Peyer's patch (tissue), 4 donors: ENCODE measurements around the gene NEK4. TPM values are rescaled to one million over a fixed set of nuclear protein-coding genes. Genes with fewer than 3 reads are reported as not detected.

Experiments
- DNase-seq, 3 donors: peaks; one replicate each; pipeline ENCODE4 v3.0.0-alpha.2; 2017 to 2019
- H3K27ac ChIP-seq, 4 donors: fragments of 200-600 bp; sonication (generic); one replicate each; pipeline ENCODE4 v1.5.1; 2016 to 2019
- H3K27me3 ChIP-seq, 2 donors: fragments of 200-600 bp; sonication (generic); one replicate each; pipeline ENCODE4 v1.5.1; 2019
- H3K36me3 ChIP-seq, 3 donors: fragments of 200-600 bp; sonication (generic); one replicate each; pipeline ENCODE4 v1.5.1; 2016 to 2019
- H3K4me1 ChIP-seq, 4 donors: fragments of 200-600 bp; sonication (generic); one replicate each; pipeline ENCODE4 v1.5.1; 2016 to 2019
- H3K4me3 ChIP-seq, 4 donors: fragments of 200-600 bp; sonication (generic); 1 replicate in 3 of 4; 2 replicates in 1 of 4; pipeline ENCODE4 v1.5.1; 2016 to 2019; ENCODE audit warnings: mild to moderate bottlenecking in 1 of 4
- H3K9me3 ChIP-seq, 4 donors: fragments of 200-600 bp; sonication (generic); one replicate each; pipeline ENCODE4 v1.5.1; 2016 to 2019; ENCODE audit warnings: mild to moderate bottlenecking in 1 of 4
- POLR2A ChIP-seq, 2 donors: fragments of 450-650 bp; IDR thresholded peaks; one replicate each; pipeline ENCODE4 v1.5.1; 2017; ENCODE audit warnings: antibody characterized with exemption in 2 of 2, mild to moderate bottlenecking in 2 of 2, moderate library complexity in 2 of 2
- small RNA-seq, 2 donors: library from RNA; depleted of rRNA; stranded (forward); fragments of <200 nt; gene quantifications; one replicate each; pipeline ENCODE3, GENCODE V24; 2016
- total RNA-seq, 4 donors: library from RNA; depleted of rRNA; stranded (reverse); fragments of >200 nt; gene quantifications; one replicate each; pipeline ENCODE4 v1.1.0, GENCODE V29; 2016
- TF ChIP-seq, protein P1 (sequence below), 6 experiments: fragments of 450-650 bp in 4 of 6; fragments of 200-600 bp in 2 of 6; sonication (generic) in 1 of 6; IDR thresholded peaks; one replicate each; pipeline ENCODE4 v1.5.1; 2017 to 2019; ENCODE audit warnings: antibody characterized with exemption in 6 of 6, mild to moderate bottlenecking in 3 of 6, moderate library complexity in 1 of 6

The NEK4 gene
- total RNA-seq, 4 donors from 2014 or later: 16.5 to 39.6 (median 20.6) TPM

DNA sequence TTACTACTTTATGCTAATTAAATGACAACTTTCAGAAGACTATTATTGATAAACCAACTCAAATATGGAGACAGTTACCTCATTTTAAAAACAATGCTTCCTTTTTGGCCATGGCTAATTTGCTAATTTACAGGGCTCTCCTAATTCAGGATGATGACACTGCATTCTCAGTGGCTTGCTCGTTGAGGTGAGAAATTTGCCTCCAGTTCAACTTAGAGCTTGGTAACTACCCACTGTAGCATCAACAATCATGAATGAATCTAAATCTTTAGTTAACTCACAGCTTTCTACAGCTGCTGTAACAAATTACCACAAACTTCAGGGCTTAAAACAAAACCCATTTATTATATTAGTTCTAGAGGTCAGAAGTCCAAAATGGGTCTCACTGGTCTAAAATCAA is 99.1 kb downstream of the NEK4 start:
- no peak for DNase-seq
- TF ChIP-seq POLR2A (IDR thresholded peaks at IDR 0.05): no peak
- TF ChIP-seq, protein P1, sequence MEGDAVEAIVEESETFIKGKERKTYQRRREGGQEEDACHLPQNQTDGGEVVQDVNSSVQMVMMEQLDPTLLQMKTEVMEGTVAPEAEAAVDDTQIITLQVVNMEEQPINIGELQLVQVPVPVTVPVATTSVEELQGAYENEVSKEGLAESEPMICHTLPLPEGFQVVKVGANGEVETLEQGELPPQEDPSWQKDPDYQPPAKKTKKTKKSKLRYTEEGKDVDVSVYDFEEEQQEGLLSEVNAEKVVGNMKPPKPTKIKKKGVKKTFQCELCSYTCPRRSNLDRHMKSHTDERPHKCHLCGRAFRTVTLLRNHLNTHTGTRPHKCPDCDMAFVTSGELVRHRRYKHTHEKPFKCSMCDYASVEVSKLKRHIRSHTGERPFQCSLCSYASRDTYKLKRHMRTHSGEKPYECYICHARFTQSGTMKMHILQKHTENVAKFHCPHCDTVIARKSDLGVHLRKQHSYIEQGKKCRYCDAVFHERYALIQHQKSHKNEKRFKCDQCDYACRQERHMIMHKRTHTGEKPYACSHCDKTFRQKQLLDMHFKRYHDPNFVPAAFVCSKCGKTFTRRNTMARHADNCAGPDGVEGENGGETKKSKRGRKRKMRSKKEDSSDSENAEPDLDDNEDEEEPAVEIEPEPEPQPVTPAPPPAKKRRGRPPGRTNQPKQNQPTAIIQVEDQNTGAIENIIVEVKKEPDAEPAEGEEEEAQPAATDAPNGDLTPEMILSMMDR (IDR thresholded peaks at IDR 0.05): no peak
- no peaks in the 10 kb centered on the region for H3K9me3 ChIP-seq
- peaks cover 0 to 7% (median 0%) of the 10 kb centered on the region in 4 donors for H3K4me1 ChIP-seq
- peaks cover 0 to 63% (median 0%) of the 10 kb centered on the region in 3 donors for H3K36me3 ChIP-seq
- no peaks in the 10 kb centered on the region for H3K27me3 ChIP-seq
- H3K4me3 ChIP-seq: no peak overlapping the region
- peak overlapping the region in 1 of 4 donors; percentile 77 for H3K27ac ChIP-seq

DNA sequence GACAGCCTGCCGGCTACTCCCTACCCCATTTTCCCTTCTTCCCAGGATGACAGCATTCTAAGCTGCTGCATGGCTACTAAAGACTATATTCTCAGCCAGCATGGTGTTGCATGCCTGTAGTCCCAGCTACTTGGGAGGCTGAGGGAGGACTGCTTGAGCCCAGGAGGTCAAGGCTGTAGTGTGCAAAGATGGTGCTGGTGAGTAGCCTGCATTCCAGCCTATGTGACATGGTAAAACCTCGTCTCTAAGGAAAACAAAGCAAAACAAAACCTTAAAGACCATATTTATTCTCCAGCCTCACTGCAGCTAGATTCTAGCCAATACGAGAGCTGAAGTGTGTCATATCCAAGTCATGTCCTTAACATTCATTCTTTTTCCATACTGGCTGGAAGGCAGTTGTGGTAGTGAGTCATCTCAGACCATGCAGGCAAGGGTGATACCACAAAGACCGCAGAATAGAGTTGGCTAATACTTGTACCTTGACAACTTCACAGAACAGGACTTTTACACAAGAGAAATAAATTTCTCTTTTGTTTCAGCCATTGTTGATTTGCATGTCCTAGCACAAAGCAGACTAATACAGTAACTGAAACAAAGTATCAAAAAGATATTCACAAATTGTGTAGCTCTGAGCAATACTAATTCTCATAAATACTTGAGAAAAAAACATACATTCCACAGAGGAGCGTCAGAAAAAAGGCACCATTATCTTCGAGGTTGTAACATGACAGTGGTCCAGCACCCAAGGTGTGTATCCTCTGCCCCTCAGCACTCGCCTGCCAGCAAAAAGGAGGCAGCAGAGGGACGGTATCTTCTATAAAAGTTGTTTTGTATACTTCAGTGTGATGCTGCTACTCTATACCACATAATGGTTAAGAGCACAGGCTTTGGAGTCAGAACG is 99.9 kb downstream of the NEK4 start:
- H3K27ac ChIP-seq: peak overlapping the region in 2 of 4 donors; percentile 18 to 77
- H3K4me1 ChIP-seq: peaks cover 0 to 7% (median 0%) of the 10 kb centered on the region in 4 donors
- H3K27me3 ChIP-seq: no peaks in the 10 kb centered on the region
- peaks cover 0 to 64% (median 0%) of the 10 kb centered on the region in 3 donors for H3K36me3 ChIP-seq
- no peak overlapping the region for H3K4me3 ChIP-seq
- DNase-seq: no peak
- H3K9me3 ChIP-seq: no peaks in the 10 kb centered on the region
- no peak for TF ChIP-seq POLR2A (IDR thresholded peaks at IDR 0.05)
- TF ChIP-seq, protein P1 (IDR thresholded peaks at IDR 0.05): no peak

DNA sequence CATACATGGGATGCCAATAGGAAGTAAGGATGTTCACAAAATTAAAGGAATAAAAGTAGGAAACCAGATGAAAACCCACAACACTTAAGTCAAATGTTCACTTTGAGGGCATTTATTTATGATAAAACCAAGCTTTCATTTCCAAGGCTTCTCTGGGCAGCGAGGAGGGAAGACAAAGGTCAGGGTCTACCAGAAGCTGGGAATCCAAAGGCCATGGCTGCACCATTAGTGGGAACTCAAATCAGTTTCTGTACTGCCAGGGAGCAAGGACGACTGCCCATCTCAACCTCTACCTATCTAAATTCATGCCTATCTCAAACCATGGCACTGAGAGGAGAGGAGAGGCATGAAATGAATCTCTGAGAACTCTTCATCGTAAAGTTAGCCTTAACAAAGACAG is 107.6 kb downstream of the NEK4 start:
- DNase-seq: no peak
- H3K27ac ChIP-seq: no peak overlapping the region
- H3K36me3 ChIP-seq: peaks cover 0 to 88% (median 0%) of the 10 kb centered on the region in 3 donors
- H3K4me3 ChIP-seq: no peak overlapping the region
- TF ChIP-seq POLR2A (IDR thresholded peaks at IDR 0.05): no peak
- TF ChIP-seq, protein P1 (IDR thresholded peaks at IDR 0.05): no peak
- no peaks in the 10 kb centered on the region for H3K4me1 ChIP-seq
- H3K9me3 ChIP-seq: no peaks in the 10 kb centered on the region
- no peaks in the 10 kb centered on the region for H3K27me3 ChIP-seq

DNA sequence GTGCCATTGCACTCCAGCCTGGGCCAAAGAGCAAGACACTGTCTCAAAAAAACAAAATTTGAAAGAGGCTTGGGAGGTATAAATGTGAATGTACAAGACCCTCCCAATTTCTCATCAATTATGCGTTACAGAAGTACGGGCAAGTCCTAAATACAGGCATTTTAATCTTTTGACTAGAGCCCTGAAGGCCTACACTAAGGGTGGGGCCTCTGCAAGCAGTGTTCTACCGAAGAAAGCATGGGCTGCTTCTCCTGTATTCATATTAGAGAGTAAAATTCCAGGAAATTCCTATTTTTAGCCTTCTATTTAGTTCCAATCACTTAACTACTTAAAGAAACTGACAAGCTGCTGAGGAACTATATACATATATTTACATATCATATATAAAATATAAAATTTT is 110.7 kb downstream of the NEK4 start:
- H3K36me3 ChIP-seq: peaks cover 0 to 89% (median 3%) of the 10 kb centered on the region in 3 donors
- H3K27ac ChIP-seq: no peak overlapping the region
- H3K4me1 ChIP-seq: no peaks in the 10 kb centered on the region
- no peaks in the 10 kb centered on the region for H3K27me3 ChIP-seq
- TF ChIP-seq, protein P1 (IDR thresholded peaks at IDR 0.05): no peak
- no peak for TF ChIP-seq POLR2A (IDR thresholded peaks at IDR 0.05)
- no peak overlapping the region for H3K4me3 ChIP-seq
- no peaks in the 10 kb centered on the region for H3K9me3 ChIP-seq
- no peak for DNase-seq

Small RNA genes lying within 50 kb of the gene (small RNA-seq; reads per million reads assigned to genes)
- gene AC006254.2 (0 reads per million in 2 donors), gene RF00569 (3,015 to 7,430 reads per million in 2 donors), gene RF01183 (0 reads per million in 2 donors), gene SNORD19 (0 reads per million in 2 donors), gene SNORD19B (0 reads per million in 2 donors), gene SNORD69 (2,544 to 4,031 reads per million in 2 donors)

Other genes with a start within 250 kb of the NEK4 start
- gene NT5DC2, start 237.1 kb downstream of the NEK4 start, total RNA-seq: 10 to 100 TPM in 3 of 4 donors, 1 to 10 TPM in 1; 5.1 to 17.3 (median 14.7) TPM
- gene UQCC5, start 234.3 kb downstream of the NEK4 start, total RNA-seq: 1 to 10 TPM; 1.7 to 7.7 (median 4.1) TPM
- gene PBRM1, start 85.0 kb downstream of the NEK4 start, total RNA-seq: 100 to 1,000 TPM in 1 of 4 donors, 10 to 100 TPM in 3; 68.1 to 120 (median 82.1) TPM
- 100 to 1,000 TPM in 1 of 4 donors, 10 to 100 TPM in 3; 21.5 to 249 (median 48.6) TPM for gene GNL3, start 84.9 kb downstream of the NEK4 start, total RNA-seq
- gene GLT8D1, start 65.1 kb downstream of the NEK4 start, total RNA-seq: 10 to 100 TPM; 25.6 to 31.2 (median 30.3) TPM
- 100 to 1,000 TPM in 1 of 4 donors, 10 to 100 TPM in 3; 33.8 to 123 (median 65.3) TPM for gene SPCS1, start 64.8 kb downstream of the NEK4 start, total RNA-seq
- not detected for gene ITIH1, start 6.7 kb upstream of the NEK4 start, total RNA-seq
- gene ITIH3, start 23.9 kb upstream of the NEK4 start, total RNA-seq: 1 to 10 TPM in 2 of 4 donors, not detected in 2; 3.6 to 4.1 TPM
- gene ITIH4, start 59.7 kb upstream of the NEK4 start, total RNA-seq: 10 to 100 TPM in 1 of 4 donors, 1 to 10 TPM in 3; 1.1 to 19.8 (median 1.9) TPM
- gene MUSTN1, start 64.1 kb upstream of the NEK4 start, total RNA-seq: 10 to 100 TPM in 2 of 4 donors, 1 to 10 TPM in 2; 2.3 to 28.9 (median 11.9) TPM
- 10 to 100 TPM; 16.1 to 91.6 (median 17.0) TPM for gene STIMATE, start 126.6 kb upstream of the NEK4 start, total RNA-seq